ENCODE results near the gene PEA15. TPM values are rescaled to one million over a fixed set of nuclear protein-coding genes. Genes with fewer than 3 reads are reported as not detected.

The PEA15 gene
- total and polyA plus RNA-seq, 9 of the 15 experiments (the other 6 are each of a cell fraction or from before 2014, with no cell fraction given) = 8.2 to 175 (median 35.4) TPM

GRCh38 chr1:160179336-160179735 lies 25.8 kb upstream of the PEA15 start:
- Histone ChIP-seq H3K4me2 (ENCODE audit: insufficient read depth, low read length) (no peak overlapping the region), H3K9me3 (replicated peaks; ENCODE audit: control insufficient read depth, insufficient read depth, low read depth, low read length) (no peaks in the 10 kb centered on the region), H3K27ac (ENCODE audit: extremely low read depth, low read depth, low read length) (no peak overlapping the region), H4K20me1 (replicated peaks; ENCODE audit: control insufficient read depth, insufficient read depth, low read length) (no peaks in the 10 kb centered on the region), H3K9ac (ENCODE audit: insufficient read depth in 1 of 2, low read depth in 2 of 2, low read length in 2 of 2) (no peak overlapping the region), H3K4me1 (replicated peaks in 1 of 2; ENCODE audit: control insufficient read depth in 2 of 2, insufficient read depth in 2 of 2, low read length in 2 of 2) (no peaks in the 10 kb centered on the region), H3K36me3 (ENCODE audit: control insufficient read depth, insufficient read depth, low read length) (no peaks in the 10 kb centered on the region), H3K27me3 (ENCODE audit: control insufficient read depth in 2 of 2, insufficient read depth in 2 of 2, low read length in 2 of 2) (peaks cover 39 to 50% of the 10 kb centered on the region in 2 experiments), H3K4me3 (no peak overlapping the region), H3K79me2 (ENCODE audit: control insufficient read depth, insufficient read depth, low read length) (no peaks in the 10 kb centered on the region), H2AFZ (ENCODE audit: low read depth, low read length) (no peak overlapping the region), H3K9me1 (ENCODE audit: control insufficient read depth, insufficient read depth, low read length) (no peaks in the 10 kb centered on the region)
- ChIA-PET CTCF (ENCODE audit: low intra/inter-chr PET ratio) (no interaction called here), POLR2A (interaction anchor here (0.6 kb wide), 1 partner anchor 78 kb away, joined by 3 read pairs; no protein-coding TSS in a partner anchor)
- in situ Hi-C loops (cut with MboI) = no loop called here
- ATAC-seq (no peak), FAIRE-seq (no peak), DNase-seq (ENCODE audit: extremely low read depth in 1 of 4, low spot score in 3 of 4) (no peak)
- 0% methylated on average over 4 of the region's 4 CpGs for WGBS (ENCODE audit: insufficient coverage, low coverage, missing lambda C conversion rate)
- intact Hi-C loops (cut with micrococcal nuclease) = no loop called here
- BruUV-seq (replicated peaks) = no TSS peak
- no peak for TF ChIP-seq KLF6 (CRISPR knock-in tag; IDR thresholded peaks at IDR 0.05; ENCODE audit: borderline replicate concordance)
- 0 out of 2 replicates have a peak, but pooled peaks have one; percentile 14 for TF ChIP-seq RFX1 (IDR thresholded peaks at IDR 0.05)
- TF ChIP-seq FOXJ2 (tag; IDR thresholded peaks at IDR 0.05) = 0 out of 2 replicates have a peak, but pooled peaks have one; percentile 27

GRCh38 chr1:160186246-160186645 lies 18.9 kb upstream of the PEA15 start:
- in situ Hi-C loops (cut with MboI) (no loop called here), intact Hi-C loops (cut with micrococcal nuclease) (no loop called here)
- no peaks in the 10 kb centered on the region for H3K9me3 ChIP-seq (replicated peaks; ENCODE audit: control insufficient read depth, insufficient read depth, low read depth, low read length)
- H3K36me3 ChIP-seq (ENCODE audit: control insufficient read depth, insufficient read depth, low read length) = no peaks in the 10 kb centered on the region
- no peaks in the 10 kb centered on the region for H4K20me1 ChIP-seq (replicated peaks; ENCODE audit: control insufficient read depth, insufficient read depth, low read length)
- CTCF ChIA-PET (ENCODE audit: low intra/inter-chr PET ratio) = no interaction called here
- no peak for ATAC-seq
- POLR2A ChIA-PET = interaction anchor here (1.0 kb wide), 1 partner anchor 14 kb away, joined by 4 read pairs; no protein-coding TSS in a partner anchor
- DNase-seq (ENCODE audit: extremely low read depth in 1 of 4, low spot score in 3 of 4) = no peak
- no peak overlapping the region for H3K4me2 ChIP-seq (ENCODE audit: insufficient read depth, low read length)
- H3K79me2 ChIP-seq (ENCODE audit: control insufficient read depth, insufficient read depth, low read length) = no peaks in the 10 kb centered on the region
- H3K9me1 ChIP-seq (ENCODE audit: control insufficient read depth, insufficient read depth, low read length) = no peaks in the 10 kb centered on the region
- 0% methylated on average over 7 of the region's 7 CpGs for WGBS (ENCODE audit: insufficient coverage, low coverage, missing lambda C conversion rate)
- no TSS peak for BruUV-seq (replicated peaks)
- peaks cover 32 to 56% of the 10 kb centered on the region in 2 experiments for H3K27me3 ChIP-seq (ENCODE audit: control insufficient read depth in 2 of 2, insufficient read depth in 2 of 2, low read length in 2 of 2)
- H3K9ac ChIP-seq (ENCODE audit: insufficient read depth in 1 of 2, low read depth in 2 of 2, low read length in 2 of 2) = no peak overlapping the region
- H3K4me1 ChIP-seq (replicated peaks in 1 of 2; ENCODE audit: control insufficient read depth in 2 of 2, insufficient read depth in 2 of 2, low read length in 2 of 2) = no peaks in the 10 kb centered on the region
- H2AFZ ChIP-seq (ENCODE audit: low read depth, low read length) = no peak overlapping the region
- H3K4me3 ChIP-seq = no peak overlapping the region
- no peak overlapping the region for H3K27ac ChIP-seq (ENCODE audit: extremely low read depth, low read depth, low read length)
- FAIRE-seq = no peak
- TF ChIP-seq, protein P1, sequence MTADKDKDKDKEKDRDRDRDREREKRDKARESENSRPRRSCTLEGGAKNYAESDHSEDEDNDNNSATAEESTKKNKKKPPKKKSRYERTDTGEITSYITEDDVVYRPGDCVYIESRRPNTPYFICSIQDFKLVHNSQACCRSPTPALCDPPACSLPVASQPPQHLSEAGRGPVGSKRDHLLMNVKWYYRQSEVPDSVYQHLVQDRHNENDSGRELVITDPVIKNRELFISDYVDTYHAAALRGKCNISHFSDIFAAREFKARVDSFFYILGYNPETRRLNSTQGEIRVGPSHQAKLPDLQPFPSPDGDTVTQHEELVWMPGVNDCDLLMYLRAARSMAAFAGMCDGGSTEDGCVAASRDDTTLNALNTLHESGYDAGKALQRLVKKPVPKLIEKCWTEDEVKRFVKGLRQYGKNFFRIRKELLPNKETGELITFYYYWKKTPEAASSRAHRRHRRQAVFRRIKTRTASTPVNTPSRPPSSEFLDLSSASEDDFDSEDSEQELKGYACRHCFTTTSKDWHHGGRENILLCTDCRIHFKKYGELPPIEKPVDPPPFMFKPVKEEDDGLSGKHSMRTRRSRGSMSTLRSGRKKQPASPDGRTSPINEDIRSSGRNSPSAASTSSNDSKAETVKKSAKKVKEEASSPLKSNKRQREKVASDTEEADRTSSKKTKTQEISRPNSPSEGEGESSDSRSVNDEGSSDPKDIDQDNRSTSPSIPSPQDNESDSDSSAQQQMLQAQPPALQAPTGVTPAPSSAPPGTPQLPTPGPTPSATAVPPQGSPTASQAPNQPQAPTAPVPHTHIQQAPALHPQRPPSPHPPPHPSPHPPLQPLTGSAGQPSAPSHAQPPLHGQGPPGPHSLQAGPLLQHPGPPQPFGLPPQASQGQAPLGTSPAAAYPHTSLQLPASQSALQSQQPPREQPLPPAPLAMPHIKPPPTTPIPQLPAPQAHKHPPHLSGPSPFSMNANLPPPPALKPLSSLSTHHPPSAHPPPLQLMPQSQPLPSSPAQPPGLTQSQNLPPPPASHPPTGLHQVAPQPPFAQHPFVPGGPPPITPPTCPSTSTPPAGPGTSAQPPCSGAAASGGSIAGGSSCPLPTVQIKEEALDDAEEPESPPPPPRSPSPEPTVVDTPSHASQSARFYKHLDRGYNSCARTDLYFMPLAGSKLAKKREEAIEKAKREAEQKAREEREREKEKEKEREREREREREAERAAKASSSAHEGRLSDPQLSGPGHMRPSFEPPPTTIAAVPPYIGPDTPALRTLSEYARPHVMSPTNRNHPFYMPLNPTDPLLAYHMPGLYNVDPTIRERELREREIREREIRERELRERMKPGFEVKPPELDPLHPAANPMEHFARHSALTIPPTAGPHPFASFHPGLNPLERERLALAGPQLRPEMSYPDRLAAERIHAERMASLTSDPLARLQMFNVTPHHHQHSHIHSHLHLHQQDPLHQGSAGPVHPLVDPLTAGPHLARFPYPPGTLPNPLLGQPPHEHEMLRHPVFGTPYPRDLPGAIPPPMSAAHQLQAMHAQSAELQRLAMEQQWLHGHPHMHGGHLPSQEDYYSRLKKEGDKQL (CRISPR knock-in tag; IDR thresholded peaks at IDR 0.05; ENCODE audit: borderline replicate concordance) = no peak
- TF ChIP-seq ZFP30 (CRISPR knock-in tag; IDR thresholded peaks at IDR 0.05; ENCODE audit: borderline replicate concordance) (no peak), DPF2 (IDR thresholded peaks at IDR 0.05) (no peak), ZNF551 (CRISPR knock-in tag; IDR thresholded peaks at IDR 0.05) (no peak), DDX20 (tag; IDR thresholded peaks at IDR 0.05; ENCODE audit: low read depth) (no peak), MYBL2 (IDR thresholded peaks at IDR 0.05; ENCODE audit: low read depth) (no peak), MYBL2 (CRISPR knock-in tag; IDR thresholded peaks at IDR 0.05; ENCODE audit: borderline replicate concordance) (no peak), NR4A1 (CRISPR knock-in tag; IDR thresholded peaks at IDR 0.05) (no peak), NR4A1 (tag; IDR thresholded peaks at IDR 0.05) (no peak), TEAD2 (tag; IDR thresholded peaks at IDR 0.05) (no peak)
